Heart right ventricle (tissue), 16 donors: ENCODE results near the gene TEX9. TPM values are rescaled to one million over a fixed set of nuclear protein-coding genes. Genes with fewer than 3 reads are reported as not detected.

Experiments used
- ATAC-seq, 8 donors: fragments of 200-7000 bp; cut with Tn5 transposase; one replicate each; pipeline ENCODE4 v1.9.1; 2020; ENCODE audit warnings: mild to moderate bottlenecking in 8 of 8, moderate library complexity in 8 of 8, moderate number of reproducible peaks in 1 of 8
- DNase-seq, 2 donors: peaks; one replicate each; pipeline ENCODE4 v3.0.0-alpha.2; 2020
- H3K27ac ChIP-seq, 10 donors: fragments of 200-600 bp; sonication (generic) in 2 of 10; one replicate each; pipeline versions ENCODE4 v1.5.0 to v1.8.0; 2020 to 2022; ENCODE audit warnings: mild to moderate bottlenecking in 3 of 10
- H3K27me3 ChIP-seq, 7 donors: fragments of 200-600 bp; one replicate each; pipeline ENCODE4 v1.8.0; 2021 to 2022; ENCODE audit warnings: mild to moderate bottlenecking in 2 of 7
- H3K36me3 ChIP-seq, 9 donors: fragments of 200-600 bp; sonication (generic) in 1 of 9; one replicate each; pipeline versions ENCODE4 v1.5.0 to v1.8.0; 2020 to 2022; ENCODE audit warnings: mild to moderate bottlenecking in 2 of 9
- H3K4me1 ChIP-seq, 9 donors: fragments of 200-600 bp; sonication (generic) in 1 of 9; one replicate each; pipeline versions ENCODE4 v1.5.0 to v1.8.0; 2020 to 2022; ENCODE audit warnings: mild to moderate bottlenecking in 4 of 9
- H3K4me3 ChIP-seq, 10 donors: fragments of 200-600 bp; sonication (generic) in 2 of 10; one replicate each; pipeline versions ENCODE4 v1.5.0 to v1.8.0; 2020 to 2022; ENCODE audit warnings: mild to moderate bottlenecking in 7 of 10, moderate library complexity in 2 of 10
- H3K9me3 ChIP-seq, 11 donors: fragments of 200-600 bp in 10 of 11; sonication (generic) in 2 of 11; one replicate each; pipeline versions ENCODE4 v1.5.0 to v1.8.0; 2013 to 2022; ENCODE audit warnings: mild to moderate bottlenecking in 2 of 11, control low read depth in 1 of 11, moderate library complexity in 1 of 11
- WGBS, 2 donors: extraction: QIAGEN DNeasy Blood & Tissue Kit; methylation state at CpG; one replicate each; pipeline ENCODE4 v1.1.7; 2013; ENCODE audit warnings: inconsistent platforms in 1 of 2; 5-methylcytosine and 5-hydroxymethylcytosine counted together
- intact Hi-C, 10 donors: fragments of 100-400 bp; cut with DNase I; formaldehyde crosslinking; loops; one replicate each; pipeline versions ENCODE4 v1.11.1 to v1.14.2; 2022
- polyA plus RNA-seq, 2 donors: library from polyadenylated mRNA; stranded (reverse); fragments of 200-250 nt; gene quantifications; one replicate each; pipeline ENCODE4 v1.2.3, GENCODE V29; 2013
- total RNA-seq, 10 donors: library from RNA; stranded (reverse); fragmentation: NEBNext Ultra II Directional in 3 of 10; extraction: Animal tissue kit (Norgen Biotek cat#: 25700) in 3 of 10; gene quantifications; one replicate each; pipeline versions ENCODE4 v1.2.1 to v1.2.4, GENCODE V29; 2021 to 2023
- TF ChIP-seq, protein P1 (sequence below), 9 donors: fragments of 200-600 bp; sonication (generic) in 2 of 9; IDR thresholded peaks; one replicate each; pipeline versions ENCODE4 v1.5.0 to v1.8.0; 2021 to 2022; ENCODE audit warnings: antibody characterized with exemption in 9 of 9, mild to moderate bottlenecking in 5 of 9, moderate library complexity in 1 of 9
- donor health status: Arrhythmogenic right ventricular cardiomyopathy.
- donor health status: ischemic (EF 13 %, LVEDD 7.1; RV severe dilation, severe dysfunction).
- donor health status: healthy with polysubstance abuse.
- donor health status: DM: no; HTN: yes; CAD: no.
- donor health status: DM: no; HTN: no; CAD: no.
- donor health status: ischemic (EF 25% LVEDD 6.9; RV normal size, moderate dysfunction).
- donor health status: ischemic (EF 25% LVEDD 5.7; RV mildly dilated, moderate dysfunction).
- donor health status: healthy.
- donor health status: DM: yes; HTN: yes; CAD: no.
- donor health status: Ischemic cardiomyopathy.
- donor health status: ischemic (EF 35%, LVEDD 5.7; RV mildly dilated, moderate dysfunction).
- donor health status: nonischemic (EF 11% LVEDD 7.7; RV severe dilation, severe dysfunction).
- donor health status: DM: yes; HTN: yes; CAD: no.
- donor health status: PGD.
- donor health status: ischemic (EF 29% LVEDD 5.4; RV normal size, mild dysfunction).
- donor health status: nonischemic (EF 23%, LVEDD 6.1; RV moderate dilation, normal function).

The TEX9 gene
- total and polyA plus RNA-seq, 12 donors = 0.19 to 1.7 (median 0.55) TPM

DNA sequence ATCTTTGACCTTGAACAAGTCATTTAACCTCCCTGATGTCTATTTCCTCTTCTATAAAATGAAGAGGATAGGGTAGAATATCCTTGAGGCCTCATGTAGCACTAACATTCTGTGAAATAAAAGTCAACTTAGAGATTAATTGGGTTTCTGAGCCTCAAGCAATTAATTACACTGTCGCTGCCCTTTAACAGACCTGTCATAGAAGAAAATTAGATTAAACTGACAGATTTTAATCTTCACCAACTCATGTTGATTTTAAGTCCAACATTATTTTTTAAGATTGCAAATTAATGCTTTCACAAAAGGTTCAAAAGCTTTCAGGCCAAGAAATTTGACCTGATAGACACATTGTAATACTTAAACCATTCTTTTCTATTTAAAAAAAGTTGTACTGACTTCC, 107.8 kb downstream of the TEX9 start:
- TF ChIP-seq, protein P1, sequence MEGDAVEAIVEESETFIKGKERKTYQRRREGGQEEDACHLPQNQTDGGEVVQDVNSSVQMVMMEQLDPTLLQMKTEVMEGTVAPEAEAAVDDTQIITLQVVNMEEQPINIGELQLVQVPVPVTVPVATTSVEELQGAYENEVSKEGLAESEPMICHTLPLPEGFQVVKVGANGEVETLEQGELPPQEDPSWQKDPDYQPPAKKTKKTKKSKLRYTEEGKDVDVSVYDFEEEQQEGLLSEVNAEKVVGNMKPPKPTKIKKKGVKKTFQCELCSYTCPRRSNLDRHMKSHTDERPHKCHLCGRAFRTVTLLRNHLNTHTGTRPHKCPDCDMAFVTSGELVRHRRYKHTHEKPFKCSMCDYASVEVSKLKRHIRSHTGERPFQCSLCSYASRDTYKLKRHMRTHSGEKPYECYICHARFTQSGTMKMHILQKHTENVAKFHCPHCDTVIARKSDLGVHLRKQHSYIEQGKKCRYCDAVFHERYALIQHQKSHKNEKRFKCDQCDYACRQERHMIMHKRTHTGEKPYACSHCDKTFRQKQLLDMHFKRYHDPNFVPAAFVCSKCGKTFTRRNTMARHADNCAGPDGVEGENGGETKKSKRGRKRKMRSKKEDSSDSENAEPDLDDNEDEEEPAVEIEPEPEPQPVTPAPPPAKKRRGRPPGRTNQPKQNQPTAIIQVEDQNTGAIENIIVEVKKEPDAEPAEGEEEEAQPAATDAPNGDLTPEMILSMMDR (IDR thresholded peaks at IDR 0.05) = no peak
- peaks cover 0 to 12% (median 5%) of the 10 kb centered on the region in 7 donors for H3K27me3 ChIP-seq
- H3K9me3 ChIP-seq = no peaks in the 10 kb centered on the region
- ATAC-seq (no peak), DNase-seq (no peak)
- H3K4me3 ChIP-seq = no peak overlapping the region
- 79 to 90% methylated on average over 1 of the region's 1 CpG for whole genome bisulfite sequencing, 2 donors
- intact Hi-C loops = no loop called here
- no peaks in the 10 kb centered on the region for H3K36me3 ChIP-seq
- peaks cover 0 to 9% (median 0%) of the 10 kb centered on the region in 9 donors for H3K4me1 ChIP-seq
- no peak overlapping the region for H3K27ac ChIP-seq

DNA sequence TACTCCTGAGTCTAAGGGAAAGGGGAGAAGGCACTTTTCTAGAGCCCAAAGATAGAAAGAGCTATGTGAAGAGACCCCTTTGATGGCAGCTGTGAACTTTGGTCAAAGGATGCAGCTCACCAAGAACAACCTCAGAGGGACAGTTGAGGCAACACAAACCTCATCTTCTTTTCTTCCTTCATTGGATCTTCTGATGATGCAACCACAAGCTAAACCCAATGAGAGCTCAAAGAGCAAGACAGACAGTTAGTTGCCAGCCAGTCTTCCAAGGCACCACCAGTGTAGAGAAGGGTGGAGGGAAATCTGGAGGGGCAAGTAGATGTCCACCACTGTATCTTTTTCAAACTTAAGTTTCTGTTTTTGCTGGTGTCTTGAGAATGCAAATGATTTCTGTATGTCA, 110.1 kb downstream of the TEX9 start:
- TF ChIP-seq, protein P1 (IDR thresholded peaks at IDR 0.05) = no peak
- intact Hi-C loops = no loop called here
- H3K4me3 ChIP-seq = no peak overlapping the region

More for the DNA sequence above, 110.1 kb downstream of the TEX9 start:
- Histone ChIP-seq H3K27ac (no peak overlapping the region), H3K36me3 (no peaks in the 10 kb centered on the region), H3K9me3 (peaks cover 0 to 5% (median 0%) of the 10 kb centered on the region in 11 donors), H3K4me1 (no peaks in the 10 kb centered on the region), H3K27me3 (peaks cover 0 to 11% (median 0%) of the 10 kb centered on the region in 7 donors)
- DNase-seq (no peak), ATAC-seq (no peak)

Other genes starting within 250 kb of the TEX9 start
- 10 to 100 TPM in 4 of 10 donors, 1 to 10 TPM in 6; 5.9 to 14.2 (median 8.4) TPM for gene RFX7, start 121.5 kb upstream of the TEX9 start, total RNA-seq
- 1 to 10 TPM in 1 of 2 donors, under 1 TPM in 1; 0.83 to 1.5 TPM for gene RFX7, start 121.5 kb upstream of the TEX9 start, polyA plus RNA-seq
- 1 to 10 TPM in 7 of 10 donors, under 1 TPM in 3; 0.54 to 2.4 (median 1.4) TPM for gene MNS1, start 99.7 kb downstream of the TEX9 start, total RNA-seq
- under 1 TPM; 0.33 to 0.88 TPM for gene MNS1, start 99.7 kb downstream of the TEX9 start, polyA plus RNA-seq